HPDE6-E6E7 (cell line): Measurements from ENCODE around the gene BCHE.

ENCODE experiments used
- DNase-seq: peaks from one replicate; pipeline ENCODE4 v3.0.0; 2011; ENCODE audit warnings: missing footprints; ENCODE audit errors: extremely low spot score

Gene BCHE

DNA sequence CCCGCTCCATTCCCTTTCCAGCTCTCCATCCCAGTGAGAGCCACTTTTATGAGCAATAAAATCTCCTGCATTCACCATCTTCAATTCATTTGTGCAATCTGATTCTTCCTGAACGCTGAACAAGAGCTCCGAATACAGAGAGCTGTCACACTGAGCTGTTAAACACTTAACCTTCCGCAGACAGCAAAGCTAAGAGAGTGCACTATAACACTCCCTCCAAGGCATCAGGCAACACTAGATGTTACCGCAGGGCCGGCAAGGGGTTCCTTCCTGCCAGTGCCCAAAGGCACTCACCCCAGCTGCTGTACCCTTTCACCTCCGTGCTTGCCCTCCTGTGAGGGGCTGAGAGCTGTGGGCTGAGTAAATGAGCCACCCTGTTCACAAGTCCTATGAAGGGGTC is 85.6 kb downstream of the BCHE start:
- DNase-seq: no peak

DNA sequence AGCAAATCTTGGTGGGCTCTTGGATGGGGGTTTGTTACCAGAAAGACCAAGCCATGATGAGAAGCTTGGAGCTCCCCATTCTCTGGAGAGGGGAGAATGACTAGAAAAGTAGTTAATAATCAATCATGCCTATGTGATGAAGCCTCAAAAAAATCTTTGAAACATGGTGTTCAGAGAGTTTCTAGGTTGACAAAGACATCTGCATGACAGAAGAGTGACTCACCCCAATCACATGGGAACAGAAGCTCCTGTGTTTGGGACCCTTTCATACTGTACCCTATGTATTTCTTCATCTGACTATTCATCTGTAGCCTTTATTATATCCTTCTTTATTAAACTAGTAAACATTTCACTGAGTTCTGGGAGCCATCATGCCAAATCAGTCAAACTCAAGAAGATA is 87.4 kb downstream of the BCHE start:
- DNase-seq: no peak

DNA sequence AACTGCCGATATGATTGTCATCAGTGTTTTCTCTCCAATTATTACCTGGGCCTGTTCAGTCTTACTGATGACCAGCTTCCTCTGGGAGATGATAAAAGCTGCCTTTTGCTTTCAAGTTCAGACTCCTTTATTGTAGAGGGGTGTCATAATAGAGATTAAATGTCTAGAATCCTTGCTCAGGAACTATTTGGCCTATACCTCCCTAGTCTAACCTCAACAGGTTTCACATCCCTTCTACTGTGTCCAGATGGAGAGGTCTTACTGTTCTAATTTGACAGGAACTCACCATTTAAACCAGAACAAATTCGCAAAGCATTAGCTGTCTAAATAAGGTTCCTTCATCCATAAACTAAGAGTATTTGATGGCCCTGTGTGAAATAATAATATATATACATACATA is 88.0 kb downstream of the BCHE start:
- DNase-seq: no peak

DNA sequence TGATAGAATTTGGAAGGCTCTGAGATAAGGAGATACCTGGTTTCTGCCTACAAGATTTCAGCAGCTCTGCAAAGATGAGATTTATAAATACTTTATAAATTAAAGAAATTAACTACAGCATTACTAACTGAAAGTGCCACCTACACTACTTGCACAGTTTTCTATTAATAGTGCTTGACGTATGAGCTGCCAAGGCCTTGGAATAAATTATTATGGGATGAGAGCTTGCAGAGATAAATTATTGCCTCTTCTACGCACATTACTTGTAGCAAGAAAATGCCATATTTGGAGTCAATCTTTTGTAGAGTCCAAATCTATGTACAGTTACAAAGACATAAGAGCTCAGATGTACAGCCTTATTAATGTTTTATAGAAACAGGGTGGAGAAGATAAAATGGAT is 89.1 kb downstream of the BCHE start:
- DNase-seq: no peak

DNA sequence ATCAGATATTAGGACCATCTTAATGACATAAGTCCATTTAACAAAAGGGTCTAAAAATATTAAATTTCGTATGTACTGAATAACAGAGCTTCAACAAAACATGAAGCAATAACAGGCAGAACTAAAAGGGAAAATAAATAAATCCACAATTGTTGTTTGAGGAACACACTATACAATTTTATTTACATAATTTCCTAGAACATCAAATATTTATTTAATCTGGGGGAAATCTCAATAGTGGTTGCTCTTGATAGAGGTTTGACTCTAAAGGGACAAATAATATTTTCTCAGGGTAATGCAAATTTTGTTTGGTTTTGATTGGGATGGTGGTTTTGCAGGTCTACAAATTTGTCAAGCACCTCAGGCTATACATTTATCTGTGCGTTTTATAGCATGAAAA is 90.3 kb downstream of the BCHE start:
- DNase-seq: no peak

DNA sequence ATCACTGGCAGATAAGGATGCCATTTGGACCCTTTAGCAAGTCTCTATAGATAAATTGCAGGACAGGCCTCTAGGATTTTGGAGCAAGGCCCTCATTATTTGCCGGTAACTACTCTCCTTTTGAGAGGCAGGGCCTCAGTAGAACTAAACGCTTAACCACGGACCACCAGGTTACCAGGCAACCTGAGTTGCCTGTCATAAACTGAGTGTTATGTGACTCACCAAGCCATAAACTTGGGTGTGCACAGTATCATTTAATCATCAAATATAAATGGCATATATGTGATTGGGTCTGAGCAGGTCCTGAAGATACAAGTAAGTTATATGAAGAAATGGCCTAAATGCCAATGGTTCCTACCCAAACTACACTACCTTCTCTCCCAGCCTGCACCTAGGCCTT is 93.2 kb downstream of the BCHE start:
- DNase-seq: no peak

DNA sequence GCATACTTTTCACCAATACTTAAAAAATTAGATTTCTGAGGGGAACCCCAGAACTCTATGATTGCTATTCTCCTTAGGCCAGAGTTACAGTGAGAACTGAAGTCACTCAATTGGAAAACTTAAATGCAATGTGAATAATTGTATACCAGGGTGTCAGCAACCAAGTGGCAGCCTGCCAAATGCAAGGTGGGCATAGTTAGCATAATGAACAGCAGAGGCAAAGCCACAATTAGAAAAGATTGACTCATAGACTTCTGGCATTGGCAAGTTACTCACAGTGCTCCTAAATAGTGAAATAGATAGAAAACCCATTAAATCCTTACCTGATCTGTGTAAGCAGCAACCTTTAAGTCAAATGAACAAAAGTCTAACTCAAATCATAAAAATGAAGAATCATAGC is 94.9 kb downstream of the BCHE start:
- no peak for DNase-seq

DNA sequence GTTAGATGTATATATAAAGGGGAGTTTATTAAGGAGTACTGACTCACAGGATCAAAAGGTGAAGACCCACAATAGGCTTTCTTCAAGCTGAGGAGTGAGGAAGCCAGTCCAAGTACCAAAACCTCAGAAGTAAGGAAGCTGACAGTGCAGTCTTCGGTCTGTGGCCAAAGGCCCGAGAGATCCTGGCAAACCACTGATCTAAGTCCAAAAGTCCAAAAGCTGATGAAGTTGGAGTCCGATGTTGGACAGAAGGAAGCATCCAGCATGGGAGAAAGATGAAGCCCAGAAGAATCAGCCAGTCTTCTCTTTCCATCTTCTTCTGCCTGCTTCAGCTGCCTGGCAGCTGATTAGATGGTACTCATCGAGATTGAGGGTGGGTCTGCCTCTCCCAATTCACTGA is 107.5 kb downstream of the BCHE start:
- DNase-seq: no peak

DNA sequence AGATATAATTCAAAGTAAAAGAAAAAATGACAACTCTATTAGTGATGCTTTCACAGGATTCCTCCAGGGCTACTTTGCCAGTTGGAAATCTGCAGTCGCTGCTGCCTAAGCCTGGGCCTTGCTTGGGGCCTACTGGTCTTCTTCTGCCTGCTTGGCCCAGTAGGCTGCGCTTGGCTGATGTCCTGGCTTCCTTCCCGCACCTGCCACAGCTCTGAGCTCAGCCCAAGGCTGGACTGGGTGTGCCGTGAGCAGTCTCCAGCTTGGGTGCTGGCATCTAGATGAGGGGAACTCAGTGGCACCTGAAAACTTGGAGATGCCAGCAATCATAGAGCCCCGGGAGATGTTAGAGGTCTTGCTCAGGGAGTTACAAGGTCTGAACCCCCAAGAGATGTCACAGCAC is 108.3 kb downstream of the BCHE start:
- DNase-seq: no peak

DNA sequence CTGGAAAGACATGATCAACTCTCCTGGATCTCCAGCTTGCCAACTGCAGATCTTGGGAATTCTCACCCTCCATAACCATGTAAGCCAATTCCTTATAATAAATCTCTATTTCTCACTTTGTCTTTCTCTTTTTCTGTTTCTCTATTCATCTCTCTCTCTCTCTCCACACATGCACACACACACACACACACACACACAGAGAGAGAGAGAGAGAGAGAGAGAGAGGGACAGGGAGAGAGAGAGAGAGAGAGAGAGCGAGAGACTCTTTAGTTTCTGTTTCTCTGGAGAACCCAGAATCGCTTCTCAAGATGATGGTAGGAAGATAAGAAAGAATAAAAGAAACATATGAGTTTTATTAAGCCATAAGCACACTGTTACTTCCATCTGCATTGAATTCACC is 111.9 kb downstream of the BCHE start:
- DNase-seq: no peak
